ENCODE data around the gene PREB. TPM values are rescaled to one million over a fixed set of nuclear protein-coding genes. Genes with fewer than 3 reads are reported as not detected.

The PREB gene
- total and polyA plus RNA-seq, 2 of the 13 experiments (the other 11 are each of a cell fraction or from before 2014, with no cell fraction given): 112 to 192 TPM

DNA sequence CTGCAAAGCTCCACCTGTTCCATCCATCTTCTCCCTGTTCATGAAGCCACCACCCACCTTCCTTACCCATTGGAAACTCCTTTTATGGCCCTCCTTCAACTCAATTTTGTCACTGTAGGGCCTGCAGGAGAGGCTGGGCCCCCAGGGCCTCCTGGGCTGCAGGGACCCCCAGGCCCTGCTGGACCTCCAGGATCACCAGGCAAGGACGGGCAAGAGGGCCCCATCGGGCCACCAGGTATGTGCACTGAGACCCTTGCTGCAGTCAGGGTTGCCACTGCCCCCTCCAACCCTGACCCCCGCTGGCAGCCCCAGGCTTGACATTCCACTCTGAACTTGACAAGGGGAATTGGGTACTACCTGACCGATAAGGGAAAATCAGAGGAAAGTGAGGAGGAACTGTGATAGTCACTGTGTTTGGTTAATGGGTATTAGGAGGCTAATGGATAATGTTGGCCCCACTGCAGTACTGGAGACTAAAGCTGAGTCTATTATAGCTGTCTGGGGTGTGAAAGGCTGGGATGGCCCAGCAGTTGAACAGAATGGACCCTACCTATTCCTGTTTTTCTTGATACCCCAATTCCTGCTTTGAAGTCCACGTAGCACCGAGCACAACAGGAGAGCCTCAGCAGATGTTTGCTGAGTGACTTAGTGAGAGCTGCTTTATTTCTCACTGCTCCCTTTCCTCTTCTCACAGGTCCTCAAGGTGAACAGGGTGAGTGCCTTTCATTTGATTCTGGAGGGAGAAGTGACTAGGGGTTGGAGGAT, 50.0 kb downstream of the PREB start (continued):
- TF ChIP-seq, protein P1, sequence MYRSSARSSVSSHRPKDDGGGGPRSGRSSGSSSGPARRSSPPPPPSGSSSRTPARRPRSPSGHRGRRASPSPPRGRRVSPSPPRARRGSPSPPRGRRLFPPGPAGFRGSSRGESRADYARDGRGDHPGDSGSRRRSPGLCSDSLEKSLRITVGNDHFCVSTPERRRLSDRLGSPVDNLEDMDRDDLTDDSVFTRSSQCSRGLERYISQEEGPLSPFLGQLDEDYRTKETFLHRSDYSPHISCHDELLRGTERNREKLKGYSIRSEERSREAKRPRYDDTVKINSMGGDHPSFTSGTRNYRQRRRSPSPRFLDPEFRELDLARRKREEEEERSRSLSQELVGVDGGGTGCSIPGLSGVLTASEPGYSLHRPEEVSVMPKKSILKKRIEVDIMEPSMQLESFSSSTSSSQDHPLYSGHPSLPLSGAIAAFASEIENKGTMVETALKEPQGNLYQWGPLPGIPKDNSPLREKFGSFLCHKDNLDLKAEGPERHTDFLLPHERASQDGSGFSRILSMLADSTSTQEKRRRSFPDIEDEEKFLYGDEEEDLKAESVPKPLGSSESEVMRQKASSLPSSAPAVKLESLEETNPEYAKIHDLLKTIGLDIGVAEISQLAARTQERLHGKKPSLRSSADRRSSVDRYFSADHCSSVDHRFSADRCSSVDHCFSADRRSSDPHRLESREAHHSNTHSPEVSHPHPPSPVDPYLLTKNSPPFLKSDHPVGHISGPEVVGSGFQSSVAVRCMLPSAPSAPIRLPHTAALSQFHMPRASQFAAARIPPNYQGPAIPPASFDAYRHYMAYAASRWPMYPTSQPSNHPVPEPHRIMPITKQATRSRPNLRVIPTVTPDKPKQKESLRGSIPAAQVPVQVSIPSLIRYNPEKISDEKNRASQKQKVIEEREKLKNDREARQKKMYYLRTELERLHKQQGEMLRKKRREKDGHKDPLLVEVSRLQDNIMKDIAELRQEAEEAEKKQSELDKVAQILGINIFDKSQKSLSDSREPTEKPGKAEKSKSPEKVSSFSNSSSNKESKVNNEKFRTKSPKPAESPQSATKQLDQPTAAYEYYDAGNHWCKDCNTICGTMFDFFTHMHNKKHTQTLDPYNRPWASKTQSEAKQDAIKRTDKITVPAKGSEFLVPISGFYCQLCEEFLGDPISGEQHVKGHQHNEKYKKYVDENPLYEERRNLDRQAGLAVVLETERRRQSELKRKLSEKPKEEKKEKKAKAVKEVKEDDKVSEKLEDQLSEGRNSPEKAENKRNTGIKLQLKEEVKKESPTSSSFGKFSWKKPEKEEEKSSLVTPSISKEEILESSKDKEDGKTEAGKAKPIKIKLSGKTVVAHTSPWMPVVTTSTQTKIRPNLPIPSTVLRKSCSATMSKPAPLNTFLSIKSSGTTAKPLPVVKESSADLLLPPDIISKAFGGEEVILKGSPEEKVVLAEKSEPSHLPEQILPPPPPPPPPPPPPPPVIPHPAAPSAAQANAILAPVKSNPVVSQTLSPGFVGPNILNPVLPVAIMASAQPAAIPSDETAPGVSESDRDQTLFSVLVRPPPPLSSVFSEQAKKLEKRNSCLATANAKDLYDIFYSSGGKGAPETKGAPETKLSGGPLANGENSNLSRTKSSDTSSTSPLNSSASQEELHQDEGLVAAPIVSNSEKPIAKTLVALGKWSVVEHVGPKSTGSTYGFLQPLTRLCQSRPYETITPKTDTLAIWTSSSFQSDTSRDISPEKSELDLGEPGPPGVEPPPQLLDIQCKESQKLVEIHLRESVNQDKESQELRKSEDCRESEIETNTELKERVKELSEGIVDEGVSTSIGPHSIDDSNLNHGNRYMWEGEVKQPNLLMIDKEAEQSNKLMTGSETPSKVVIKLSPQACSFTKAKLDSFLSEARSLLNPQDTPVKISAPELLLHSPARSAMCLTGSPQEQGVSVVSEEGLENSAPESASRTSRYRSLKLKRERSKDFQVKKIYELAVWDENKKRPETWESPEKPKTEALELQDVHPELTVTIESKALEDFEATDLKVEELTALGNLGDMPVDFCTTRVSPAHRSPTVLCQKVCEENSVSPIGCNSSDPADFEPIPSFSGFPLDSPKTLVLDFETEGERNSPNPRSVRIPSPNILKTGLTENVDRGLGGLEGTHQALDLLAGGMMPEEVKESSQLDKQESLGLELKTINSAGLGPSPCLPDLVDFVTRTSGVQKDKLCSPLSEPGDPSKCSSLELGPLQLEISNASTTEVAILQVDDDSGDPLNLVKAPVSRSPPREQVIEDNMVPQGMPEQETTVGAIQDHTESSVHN (CRISPR knock-in tag; IDR thresholded peaks at IDR 0.05): no peak
- TF ChIP-seq HNRNPK (IDR thresholded peaks at IDR 0.05; ENCODE audit: low read depth, low read length, poor library complexity, severe bottlenecking): no peak
- TF ChIP-seq THAP11 (CRISPR knock-in tag; IDR thresholded peaks at IDR 0.05): no peak
- TF ChIP-seq SRY (CRISPR knock-in tag; IDR thresholded peaks at IDR 0.05): 0 out of 2 replicates have a peak, but pooled peaks have one; percentile 32
- TF ChIP-seq, protein P2, sequence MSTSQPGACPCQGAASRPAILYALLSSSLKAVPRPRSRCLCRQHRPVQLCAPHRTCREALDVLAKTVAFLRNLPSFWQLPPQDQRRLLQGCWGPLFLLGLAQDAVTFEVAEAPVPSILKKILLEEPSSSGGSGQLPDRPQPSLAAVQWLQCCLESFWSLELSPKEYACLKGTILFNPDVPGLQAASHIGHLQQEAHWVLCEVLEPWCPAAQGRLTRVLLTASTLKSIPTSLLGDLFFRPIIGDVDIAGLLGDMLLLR (CRISPR knock-in tag; IDR thresholded peaks at IDR 0.05): no peak
- no peak for TF ChIP-seq SMARCE1 (IDR thresholded peaks at IDR 0.05; ENCODE audit: borderline replicate concordance)
- TF ChIP-seq ATM (IDR thresholded peaks at IDR 0.05; ENCODE audit: borderline replicate concordance): no peak
- no peak for TF ChIP-seq NR2F6 (IDR thresholded peaks at IDR 0.05)
- TF ChIP-seq NR2F6 (CRISPR knock-in tag; IDR thresholded peaks at IDR 0.05): 0 out of 2 replicates have a peak, but pooled peaks have one; percentile 3
- TF ChIP-seq KDM5B (CRISPR knock-in tag; IDR thresholded peaks at IDR 0.05; ENCODE audit: borderline replicate concordance): peak; percentile 19; the same call in 1 of the 2 replicates
- peak; percentile 2; the same call in 1 of the 2 replicates for TF ChIP-seq AHR (CRISPR knock-in tag; IDR thresholded peaks at IDR 0.05)
- no peak for TF ChIP-seq HOXA7 (CRISPR knock-in tag; IDR thresholded peaks at IDR 0.05)
- TF ChIP-seq, protein P3, sequence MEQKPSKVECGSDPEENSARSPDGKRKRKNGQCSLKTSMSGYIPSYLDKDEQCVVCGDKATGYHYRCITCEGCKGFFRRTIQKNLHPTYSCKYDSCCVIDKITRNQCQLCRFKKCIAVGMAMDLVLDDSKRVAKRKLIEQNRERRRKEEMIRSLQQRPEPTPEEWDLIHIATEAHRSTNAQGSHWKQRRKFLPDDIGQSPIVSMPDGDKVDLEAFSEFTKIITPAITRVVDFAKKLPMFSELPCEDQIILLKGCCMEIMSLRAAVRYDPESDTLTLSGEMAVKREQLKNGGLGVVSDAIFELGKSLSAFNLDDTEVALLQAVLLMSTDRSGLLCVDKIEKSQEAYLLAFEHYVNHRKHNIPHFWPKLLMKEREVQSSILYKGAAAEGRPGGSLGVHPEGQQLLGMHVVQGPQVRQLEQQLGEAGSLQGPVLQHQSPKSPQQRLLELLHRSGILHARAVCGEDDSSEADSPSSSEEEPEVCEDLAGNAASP (CRISPR knock-in tag; IDR thresholded peaks at IDR 0.05; ENCODE audit: borderline replicate concordance): 0 out of 2 replicates have a peak, but pooled peaks have one; percentile 13
- TF ChIP-seq CENPT (CRISPR knock-in tag; IDR thresholded peaks at IDR 0.05; ENCODE audit: low read depth): no peak
- no peak for TF ChIP-seq YEATS2 (CRISPR knock-in tag; IDR thresholded peaks at IDR 0.05; ENCODE audit: borderline replicate concordance)
- no peak for TF ChIP-seq TCF12 (IDR thresholded peaks at IDR 0.05)
- no peak for TF ChIP-seq TCF12 (CRISPR knock-in tag; IDR thresholded peaks at IDR 0.05)
- no peak for TF ChIP-seq NCOA2 (CRISPR knock-in tag; IDR thresholded peaks at IDR 0.05)
- no peak for TF ChIP-seq CHD4 (IDR thresholded peaks at IDR 0.05; ENCODE audit: borderline replicate concordance, low read length)
- no peak for TF ChIP-seq YY1 (IDR thresholded peaks at IDR 0.05; ENCODE audit: insufficient read depth, insufficient replicate concordance, low read depth, low read length)
- 0 out of 2 replicates have a peak, but pooled peaks have one; percentile 8 for TF ChIP-seq ZNF547 (CRISPR knock-in tag; IDR thresholded peaks at IDR 0.05)

Measured in HepG2 (cell line).